ENCODE measurements around the gene MAD2L1.

- TF ChIP-seq, protein P1, sequence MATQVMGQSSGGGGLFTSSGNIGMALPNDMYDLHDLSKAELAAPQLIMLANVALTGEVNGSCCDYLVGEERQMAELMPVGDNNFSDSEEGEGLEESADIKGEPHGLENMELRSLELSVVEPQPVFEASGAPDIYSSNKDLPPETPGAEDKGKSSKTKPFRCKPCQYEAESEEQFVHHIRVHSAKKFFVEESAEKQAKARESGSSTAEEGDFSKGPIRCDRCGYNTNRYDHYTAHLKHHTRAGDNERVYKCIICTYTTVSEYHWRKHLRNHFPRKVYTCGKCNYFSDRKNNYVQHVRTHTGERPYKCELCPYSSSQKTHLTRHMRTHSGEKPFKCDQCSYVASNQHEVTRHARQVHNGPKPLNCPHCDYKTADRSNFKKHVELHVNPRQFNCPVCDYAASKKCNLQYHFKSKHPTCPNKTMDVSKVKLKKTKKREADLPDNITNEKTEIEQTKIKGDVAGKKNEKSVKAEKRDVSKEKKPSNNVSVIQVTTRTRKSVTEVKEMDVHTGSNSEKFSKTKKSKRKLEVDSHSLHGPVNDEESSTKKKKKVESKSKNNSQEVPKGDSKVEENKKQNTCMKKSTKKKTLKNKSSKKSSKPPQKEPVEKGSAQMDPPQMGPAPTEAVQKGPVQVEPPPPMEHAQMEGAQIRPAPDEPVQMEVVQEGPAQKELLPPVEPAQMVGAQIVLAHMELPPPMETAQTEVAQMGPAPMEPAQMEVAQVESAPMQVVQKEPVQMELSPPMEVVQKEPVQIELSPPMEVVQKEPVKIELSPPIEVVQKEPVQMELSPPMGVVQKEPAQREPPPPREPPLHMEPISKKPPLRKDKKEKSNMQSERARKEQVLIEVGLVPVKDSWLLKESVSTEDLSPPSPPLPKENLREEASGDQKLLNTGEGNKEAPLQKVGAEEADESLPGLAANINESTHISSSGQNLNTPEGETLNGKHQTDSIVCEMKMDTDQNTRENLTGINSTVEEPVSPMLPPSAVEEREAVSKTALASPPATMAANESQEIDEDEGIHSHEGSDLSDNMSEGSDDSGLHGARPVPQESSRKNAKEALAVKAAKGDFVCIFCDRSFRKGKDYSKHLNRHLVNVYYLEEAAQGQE (IDR thresholded peaks at IDR 0.05; ENCODE audit: low read depth) = no peak
- no peak for TF ChIP-seq MAX (IDR thresholded peaks at IDR 0.05)
- no peak for TF ChIP-seq RAD21 (IDR thresholded peaks at IDR 0.05; ENCODE audit: low read depth)
- TF ChIP-seq TCF12 (IDR thresholded peaks at IDR 0.05; ENCODE audit: low read depth) = no peak
- no peak for TF ChIP-seq TAF1 (IDR thresholded peaks at IDR 0.05; ENCODE audit: low read depth)
- no peak for TF ChIP-seq EGR1 (IDR thresholded peaks at IDR 0.05)
- TF ChIP-seq CEBPB (IDR thresholded peaks at IDR 0.05) = no peak
- no peak for TF ChIP-seq ZBTB7A (IDR thresholded peaks at IDR 0.05; ENCODE audit: low read depth)
These were observed 56.9 kb downstream of the MAD2L1 start for GRCh38 chr4:120009731-120010130.
